Activated CD8-positive, alpha-beta T cell treated with anti-CD3 and anti-CD28 coated beads, Interleukin-2, amount 10 ng/mL, durations not matched to agents 7 days and 5 days (primary cell): ENCODE results near the gene CTU2. TPM values are rescaled to one million over a fixed set of nuclear protein-coding genes. Genes with fewer than 3 reads are reported as not detected.

Source experiments
- ATAC-seq: fragments of 150-1000 bp; cut with Tn5 transposase; one replicate; pipeline ENCODE4 v1.10.0; 2021; ENCODE audit warnings: moderate library complexity
- CTCF ChIA-PET: fragments of 350-600 bp; sonication (Branson Sonifier 250); formaldehyde crosslinking; loops from one replicate; lab custom pipeline; 2021; ENCODE audit warnings: antibody characterized with exemption; lab: Charles Lee
- POLR2A ChIA-PET: fragments of 350-600 bp; sonication (Branson Sonifier 250); formaldehyde crosslinking; loops from one replicate; lab custom pipeline; 2021; ENCODE audit warnings: antibody characterized with exemption; lab: Charles Lee
- DNase-seq: peaks from one replicate; pipeline ENCODE4 v3.0.0-alpha.2; 2020
- H3K27ac Mint-ChIP-seq: one replicate; pipeline ENCODE4 v1.8.0; 2021; ENCODE audit warnings: mild to moderate bottlenecking, mixed read lengths
- H3K27me3 Mint-ChIP-seq: one replicate; pipeline ENCODE4 v1.8.0; 2021; ENCODE audit warnings: low read depth, mixed read lengths
- H3K36me3 Mint-ChIP-seq: one replicate; pipeline ENCODE4 v1.8.0; 2021; ENCODE audit warnings: low read depth, mixed read lengths
- H3K4me1 Mint-ChIP-seq: one replicate; pipeline ENCODE4 v1.8.0; 2021; ENCODE audit warnings: low read depth, mixed read lengths
- H3K4me3 Mint-ChIP-seq: one replicate; pipeline ENCODE4 v1.8.0; 2021; ENCODE audit warnings: mild to moderate bottlenecking, mixed read lengths
- H3K9me3 Mint-ChIP-seq: one replicate; pipeline ENCODE4 v1.8.0; 2022; ENCODE audit warnings: mixed read lengths; ENCODE audit not compliant: insufficient read depth
- total RNA-seq, 2 experiments: library from RNA; stranded (reverse); gene quantifications; one replicate each; pipeline ENCODE4 v1.2.3, GENCODE V29; 2021

CTU2 gene
- total RNA-seq, 2 experiments from 2014 or later: 27.5 to 29.2 TPM

DNA sequence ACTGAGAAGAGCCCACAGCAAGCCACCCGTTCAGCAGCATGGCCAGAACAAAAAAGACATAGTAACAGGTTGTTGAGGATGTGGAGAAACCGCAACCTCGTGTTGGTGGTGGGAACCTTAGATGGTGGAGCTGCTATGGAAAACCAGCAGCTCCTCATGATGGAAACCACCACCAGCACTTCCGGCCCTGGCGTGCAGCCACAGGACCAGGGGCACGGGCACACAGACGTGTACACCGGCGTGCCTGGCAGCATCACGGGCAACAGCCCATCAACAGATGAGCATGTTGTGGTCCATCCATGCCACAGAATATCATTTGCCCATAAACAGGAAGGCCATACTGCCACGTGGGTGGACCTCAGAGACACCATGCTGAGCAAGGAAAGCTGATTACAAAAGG, 11.9 kb downstream of the CTU2 start:
- ATAC-seq (no peak), DNase-seq (no peak)
- no peaks in the 10 kb centered on the region for H3K4me1 Mint-ChIP-seq
- CTCF ChIA-PET: no interaction called here
- no peak overlapping the region for H3K4me3 Mint-ChIP-seq
- H3K36me3 Mint-ChIP-seq: peaks cover 39% of the 10 kb centered on the region
- H3K27ac Mint-ChIP-seq: no peak overlapping the region
- no peaks in the 10 kb centered on the region for H3K9me3 Mint-ChIP-seq
- POLR2A ChIA-PET: interaction anchor here (1.0 kb wide), 1 partner anchor 11 kb away, joined by 3 read pairs; the partner anchor contains the start of gene CTU2
- H3K27me3 Mint-ChIP-seq: no peaks in the 10 kb centered on the region

- Mint-ChIP-seq H3K9me3 (no peaks in the 10 kb centered on the region), H3K27me3 (no peaks in the 10 kb centered on the region), H3K27ac (peak overlapping the region; percentile 16), H3K4me3 (no peak overlapping the region), H3K4me1 (no peaks in the 10 kb centered on the region), H3K36me3 (peaks cover 43% of the 10 kb centered on the region)
- ATAC-seq (no peak), DNase-seq (no peak)
- POLR2A ChIA-PET: no interaction called here
- CTCF ChIA-PET: no interaction called here
Observed at GRCh38 chr16:88719267-88719932, 13.1 kb downstream of the CTU2 start.

DNA sequence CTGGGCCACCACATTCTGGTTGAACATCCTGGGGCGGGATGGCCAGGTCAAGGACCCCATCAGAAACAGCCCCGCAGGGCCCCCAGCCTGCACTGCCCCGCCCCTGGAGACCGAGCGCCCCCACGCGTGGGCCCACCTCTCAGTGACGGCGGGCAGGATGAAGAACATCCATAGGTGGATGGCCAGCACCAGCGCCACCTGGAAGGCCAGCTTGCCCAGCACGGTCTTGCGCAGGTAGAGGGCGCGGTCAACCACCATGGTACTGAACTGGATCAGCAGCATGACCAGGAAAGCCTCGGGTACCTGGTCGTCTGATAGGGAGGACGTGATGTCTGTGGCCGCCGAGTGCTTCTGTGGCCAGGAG, 13.6 kb downstream of the CTU2 start:
- ATAC-seq (no peak), DNase-seq (no peak)
- no peak overlapping the region for H3K4me3 Mint-ChIP-seq
- CTCF ChIA-PET: no interaction called here
- H3K36me3 Mint-ChIP-seq: peaks cover 47% of the 10 kb centered on the region
- H3K9me3 Mint-ChIP-seq: no peaks in the 10 kb centered on the region
- POLR2A ChIA-PET: interaction anchor here (0.6 kb wide), 1 partner anchor 258 kb away, joined by 3 read pairs; no protein-coding TSS in a partner anchor
- no peaks in the 10 kb centered on the region for H3K4me1 Mint-ChIP-seq
- no peak overlapping the region for H3K27ac Mint-ChIP-seq
- H3K27me3 Mint-ChIP-seq: no peaks in the 10 kb centered on the region

DNA sequence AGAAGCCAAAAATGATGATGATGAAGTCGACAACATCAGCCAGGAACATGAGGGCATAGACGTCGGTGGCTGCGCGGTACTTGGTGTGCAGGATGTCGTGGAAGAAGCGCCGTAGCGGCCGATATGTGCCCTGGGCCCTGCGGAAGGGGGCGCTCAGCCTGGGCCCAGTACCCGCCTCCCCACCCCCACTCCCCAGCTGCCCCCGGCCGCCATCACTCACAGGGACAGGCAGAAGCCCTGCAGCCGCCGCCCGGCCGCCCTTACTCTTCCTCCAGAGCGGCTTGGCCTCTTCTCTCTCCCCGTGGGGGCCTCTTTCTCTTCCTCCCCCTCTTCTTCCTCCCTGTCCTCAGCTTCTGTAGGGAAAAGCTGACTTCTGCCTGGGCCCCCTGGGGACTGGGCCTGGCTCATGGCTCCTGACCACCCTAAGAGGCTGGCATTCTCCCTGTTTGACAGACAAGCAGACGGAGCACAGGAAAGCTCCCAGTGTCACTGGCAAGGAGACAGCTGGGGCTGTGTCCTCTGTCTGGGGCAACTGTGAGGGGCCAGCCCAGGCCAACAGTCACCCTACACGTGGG, 14.2 kb downstream of the CTU2 start:
- no peak for ATAC-seq
- no peak overlapping the region for H3K27ac Mint-ChIP-seq
- CTCF ChIA-PET: no interaction called here

DNA sequence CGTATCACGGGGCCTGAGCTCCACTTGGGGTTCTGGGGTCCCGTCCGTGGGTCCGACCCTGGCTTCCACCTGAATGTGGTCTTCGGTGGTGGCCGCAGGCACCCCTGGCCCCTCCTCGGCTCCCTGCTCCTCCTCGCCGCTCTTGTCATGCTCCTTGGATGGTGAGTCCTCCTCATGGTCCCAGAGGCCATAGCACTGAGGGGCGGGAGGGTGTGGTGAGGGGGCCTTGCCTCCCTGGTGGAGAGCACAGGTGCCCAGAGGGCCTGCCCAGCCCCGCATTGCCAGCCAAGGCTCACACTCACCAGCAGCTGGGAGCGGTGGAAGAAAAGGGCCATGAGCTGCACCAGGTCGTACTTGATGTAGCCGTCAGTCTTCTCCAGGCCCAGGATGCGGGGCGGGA, 14.9 kb downstream of the CTU2 start:
- Mint-ChIP-seq H3K27ac (no peak overlapping the region), H3K27me3 (no peaks in the 10 kb centered on the region), H3K9me3 (no peaks in the 10 kb centered on the region), H3K36me3 (peaks cover 53% of the 10 kb centered on the region), H3K4me3 (no peak overlapping the region), H3K4me1 (no peaks in the 10 kb centered on the region)
- POLR2A ChIA-PET: no interaction called here
- CTCF ChIA-PET: no interaction called here
- DNase-seq: no peak
- no peak for ATAC-seq

More for the DNA sequence above, 14.2 kb downstream of the CTU2 start:
- no peaks in the 10 kb centered on the region for H3K9me3 Mint-ChIP-seq
- no peak overlapping the region for H3K4me3 Mint-ChIP-seq
- DNase-seq: no peak
- no peaks in the 10 kb centered on the region for H3K4me1 Mint-ChIP-seq
- no peaks in the 10 kb centered on the region for H3K27me3 Mint-ChIP-seq
- H3K36me3 Mint-ChIP-seq: peaks cover 49% of the 10 kb centered on the region
- POLR2A ChIA-PET: interaction anchor here (0.6 kb wide), 1 partner anchor 258 kb away, joined by 3 read pairs; no protein-coding TSS in a partner anchor

GRCh38 chr16:88721815-88722755, 15.8 kb downstream of the CTU2 start:
- DNase-seq (no peak), ATAC-seq (no peak)
- Mint-ChIP-seq H3K4me1 (no peaks in the 10 kb centered on the region), H3K9me3 (no peaks in the 10 kb centered on the region), H3K27me3 (no peaks in the 10 kb centered on the region), H3K27ac (no peak overlapping the region), H3K36me3 (peaks cover 50% of the 10 kb centered on the region), H3K4me3 (no peak overlapping the region)
- CTCF ChIA-PET: no interaction called here
- POLR2A ChIA-PET: no interaction called here

- H3K4me1 Mint-ChIP-seq: no peaks in the 10 kb centered on the region
- no peaks in the 10 kb centered on the region for H3K27me3 Mint-ChIP-seq
- ATAC-seq: no peak
- ChIA-PET POLR2A (interaction anchor here (0.6 kb wide), 1 partner anchor 129 kb away, joined by 3 read pairs; no protein-coding TSS in a partner anchor), CTCF (no interaction called here)
- H3K9me3 Mint-ChIP-seq: no peaks in the 10 kb centered on the region
- peaks cover 48% of the 10 kb centered on the region for H3K36me3 Mint-ChIP-seq
- H3K27ac Mint-ChIP-seq: no peak overlapping the region
- no peak for DNase-seq
- H3K4me3 Mint-ChIP-seq: no peak overlapping the region
Observed at GRCh38 chr16:88722784-88723506, 16.6 kb downstream of the CTU2 start.

GRCh38 chr16:88723507-88723887, 17.2 kb downstream of the CTU2 start:
- Mint-ChIP-seq H3K36me3 (peaks cover 47% of the 10 kb centered on the region), H3K9me3 (no peaks in the 10 kb centered on the region), H3K27me3 (no peaks in the 10 kb centered on the region), H3K4me3 (no peak overlapping the region), H3K27ac (no peak overlapping the region), H3K4me1 (no peaks in the 10 kb centered on the region)
- ATAC-seq (no peak), DNase-seq (no peak)
- CTCF ChIA-PET: no interaction called here
- POLR2A ChIA-PET: interaction anchor here (0.6 kb wide), 1 partner anchor 130 kb away, joined by 3 read pairs; no protein-coding TSS in a partner anchor

- ChIA-PET CTCF (no interaction called here), POLR2A (no interaction called here)
- H3K27me3 Mint-ChIP-seq: no peaks in the 10 kb centered on the region
- no peak overlapping the region for H3K4me3 Mint-ChIP-seq
- peaks cover 46% of the 10 kb centered on the region for H3K36me3 Mint-ChIP-seq
- H3K4me1 Mint-ChIP-seq: no peaks in the 10 kb centered on the region
- H3K9me3 Mint-ChIP-seq: no peaks in the 10 kb centered on the region
- no peak overlapping the region for H3K27ac Mint-ChIP-seq
- DNase-seq (no peak), ATAC-seq (no peak)
Observed at GRCh38 chr16:88723911-88724310, 17.6 kb downstream of the CTU2 start.

- Mint-ChIP-seq H3K4me3 (no peak overlapping the region), H3K27ac (no peak overlapping the region), H3K4me1 (no peaks in the 10 kb centered on the region), H3K9me3 (no peaks in the 10 kb centered on the region), H3K36me3 (peaks cover 40% of the 10 kb centered on the region), H3K27me3 (no peaks in the 10 kb centered on the region)
- ATAC-seq (no peak), DNase-seq (no peak)
- ChIA-PET POLR2A (no interaction called here), CTCF (no interaction called here)
Observed at GRCh38 chr16:88724855-88725555, 18.7 kb downstream of the CTU2 start.
